Gastroesophageal sphincter (tissue), 4 donors: ENCODE measurements around the gene PPFIA1. TPM values are rescaled to one million over a fixed set of nuclear protein-coding genes. Genes with fewer than 3 reads are reported as not detected.

ENCODE experiments used
- ATAC-seq: fragments of 150-250 bp; one replicate; pipeline ENCODE4 v1.9.1; 2016; ENCODE audit warnings: mild to moderate bottlenecking, moderate library complexity
- H3K27ac ChIP-seq, 4 donors: fragments of 200-600 bp; sonication (generic) in 3 of 4; 1 replicate in 3 of 4; 2 replicates in 1 of 4; pipeline ENCODE4 v1.5.1; 2016 to 2019
- H3K27me3 ChIP-seq: fragments of 200-600 bp; sonication (generic); one replicate; pipeline ENCODE4 v1.5.1; 2019
- H3K36me3 ChIP-seq, 2 donors: fragments of 200-600 bp; sonication (generic); one replicate each; pipeline ENCODE4 v1.5.1; 2019; ENCODE audit warnings: control low read depth in 1 of 2
- H3K4me1 ChIP-seq, 3 donors: fragments of 200-600 bp; sonication (generic); 1 replicate in 2 of 3; 2 replicates in 1 of 3; pipeline ENCODE4 v1.5.1; 2016 to 2019; ENCODE audit warnings: control low read depth in 2 of 3
- H3K4me3 ChIP-seq, 2 donors: fragments of 200-600 bp; sonication (generic); one replicate each; pipeline ENCODE4 v1.5.1; 2019; ENCODE audit warnings: mild to moderate bottlenecking in 1 of 2, moderate library complexity in 1 of 2
- H3K9me3 ChIP-seq, 3 donors: fragments of 200-600 bp; sonication (generic); one replicate each; pipeline ENCODE4 v1.5.1; 2017 to 2019; ENCODE audit warnings: control low read depth in 2 of 3
- EP300 ChIP-seq: sonication (generic); formaldehyde crosslinking; IDR thresholded peaks from one replicate; pipeline ENCODE4 v1.6.1; 2017; ENCODE audit warnings: antibody characterized with exemption, mild to moderate bottlenecking
- POLR2A ChIP-seq, 2 donors: fragments of 450-650 bp; IDR thresholded peaks; one replicate each; pipeline ENCODE4 v1.6.1; 2017; ENCODE audit warnings: antibody characterized with exemption in 2 of 2, mild to moderate bottlenecking in 2 of 2, moderate library complexity in 1 of 2
- POLR2AphosphoS5 ChIP-seq: sonication (generic); formaldehyde crosslinking; IDR thresholded peaks from one replicate; pipeline ENCODE4 v1.6.1; 2017; ENCODE audit warnings: antibody characterized with exemption
- WGBS, 2 donors: methylation state at CpG; one replicate each; pipeline ENCODE4 v1.1.5; 2018; ENCODE audit warnings: low coverage in 1 of 2; 5-methylcytosine and 5-hydroxymethylcytosine counted together
- total RNA-seq, 4 donors: library from RNA; depleted of rRNA; stranded (reverse); fragments of >200 nt; gene quantifications; one replicate each; pipeline ENCODE4 v1.1.0, GENCODE V29; 2016
- TF ChIP-seq, protein P1 (sequence below), 4 experiments: fragments of 200-600 bp in 2 of 4; fragments of 450-650 bp in 2 of 4; sonication (generic) in 1 of 4; IDR thresholded peaks; one replicate each; pipeline ENCODE4 v1.5.1; 2017 to 2019; ENCODE audit warnings: antibody characterized with exemption in 4 of 4, mild to moderate bottlenecking in 2 of 4, moderate library complexity in 2 of 4

Gene PPFIA1
- total RNA-seq, 4 donors from 2014 or later, result 54.3 to 68.8 (median 61.5) TPM

GRCh38 chr11:70420008-70420464 is 149.5 kb downstream of the PPFIA1 start:
- peaks cover 0 to 100% of the 10 kb centered on the region in 2 donors for H3K36me3 ChIP-seq
- no peak overlapping the region for H3K27ac ChIP-seq
- no peak overlapping the region for H3K4me3 ChIP-seq
- 72 to 85% methylated on average over 4 to 7 of the region's 14 CpGs for WGBS, 2 donors
- peaks cover 0 to 2% (median 0%) of the 10 kb centered on the region in 3 donors for H3K4me1 ChIP-seq
- no peak for ATAC-seq
- no peaks in the 10 kb centered on the region for H3K27me3 ChIP-seq
- TF ChIP-seq EP300 (no peak), POLR2AphosphoS5 (no peak)
- H3K9me3 ChIP-seq, result no peaks in the 10 kb centered on the region

DNA sequence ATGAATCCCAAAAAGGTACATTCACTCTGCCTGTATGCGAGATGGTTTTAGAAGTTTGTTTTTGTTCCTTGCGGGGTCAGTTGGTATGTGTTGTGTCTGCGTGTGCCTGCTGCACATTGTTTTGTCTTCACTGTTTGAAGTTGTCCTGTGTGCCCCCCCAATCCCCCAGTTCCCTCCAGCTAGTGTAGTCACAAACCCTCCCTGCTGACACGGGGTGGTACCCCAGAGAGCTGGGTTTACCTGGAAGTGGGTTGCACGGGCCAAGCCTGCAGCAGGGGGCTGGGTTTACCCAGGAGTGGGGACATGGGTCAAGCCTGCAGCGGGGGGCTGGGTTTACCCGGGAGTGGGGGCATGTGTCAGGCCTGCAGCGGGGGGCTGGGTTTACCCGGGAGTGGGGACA is 150.0 kb downstream of the PPFIA1 start:
- Histone ChIP-seq H3K27me3 (no peaks in the 10 kb centered on the region), H3K36me3 (peaks cover 0 to 100% of the 10 kb centered on the region in 2 donors), H3K27ac (no peak overlapping the region), H3K9me3 (no peaks in the 10 kb centered on the region), H3K4me3 (no peak overlapping the region), H3K4me1 (no peaks in the 10 kb centered on the region)
- WGBS, 2 donors, result 77 to 100% methylated on average over 1 to 4 of the region's 9 CpGs
- no peak for ATAC-seq
- no peak for TF ChIP-seq POLR2AphosphoS5
- TF ChIP-seq, protein P1, sequence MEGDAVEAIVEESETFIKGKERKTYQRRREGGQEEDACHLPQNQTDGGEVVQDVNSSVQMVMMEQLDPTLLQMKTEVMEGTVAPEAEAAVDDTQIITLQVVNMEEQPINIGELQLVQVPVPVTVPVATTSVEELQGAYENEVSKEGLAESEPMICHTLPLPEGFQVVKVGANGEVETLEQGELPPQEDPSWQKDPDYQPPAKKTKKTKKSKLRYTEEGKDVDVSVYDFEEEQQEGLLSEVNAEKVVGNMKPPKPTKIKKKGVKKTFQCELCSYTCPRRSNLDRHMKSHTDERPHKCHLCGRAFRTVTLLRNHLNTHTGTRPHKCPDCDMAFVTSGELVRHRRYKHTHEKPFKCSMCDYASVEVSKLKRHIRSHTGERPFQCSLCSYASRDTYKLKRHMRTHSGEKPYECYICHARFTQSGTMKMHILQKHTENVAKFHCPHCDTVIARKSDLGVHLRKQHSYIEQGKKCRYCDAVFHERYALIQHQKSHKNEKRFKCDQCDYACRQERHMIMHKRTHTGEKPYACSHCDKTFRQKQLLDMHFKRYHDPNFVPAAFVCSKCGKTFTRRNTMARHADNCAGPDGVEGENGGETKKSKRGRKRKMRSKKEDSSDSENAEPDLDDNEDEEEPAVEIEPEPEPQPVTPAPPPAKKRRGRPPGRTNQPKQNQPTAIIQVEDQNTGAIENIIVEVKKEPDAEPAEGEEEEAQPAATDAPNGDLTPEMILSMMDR (IDR thresholded peaks at IDR 0.05), result no peak
- TF ChIP-seq EP300, result no peak
- no peak for TF ChIP-seq POLR2A (IDR thresholded peaks at IDR 0.05)

GRCh38 chr11:70421123-70421522 is 150.6 kb downstream of the PPFIA1 start:
- H3K36me3 ChIP-seq, result peaks cover 0 to 100% of the 10 kb centered on the region in 2 donors
- H3K4me3 ChIP-seq, result no peak overlapping the region
- H3K4me1 ChIP-seq, result no peaks in the 10 kb centered on the region
- WGBS, 2 donors, result 88 to 89% methylated on average over 3 to 5 of the region's 13 CpGs
- H3K9me3 ChIP-seq, result no peaks in the 10 kb centered on the region
- no peaks in the 10 kb centered on the region for H3K27me3 ChIP-seq
- H3K27ac ChIP-seq, result no peak overlapping the region
- TF ChIP-seq EP300 (no peak), POLR2AphosphoS5 (no peak)
- TF ChIP-seq, protein P1 (IDR thresholded peaks at IDR 0.05), result no peak
- no peak for ATAC-seq

DNA sequence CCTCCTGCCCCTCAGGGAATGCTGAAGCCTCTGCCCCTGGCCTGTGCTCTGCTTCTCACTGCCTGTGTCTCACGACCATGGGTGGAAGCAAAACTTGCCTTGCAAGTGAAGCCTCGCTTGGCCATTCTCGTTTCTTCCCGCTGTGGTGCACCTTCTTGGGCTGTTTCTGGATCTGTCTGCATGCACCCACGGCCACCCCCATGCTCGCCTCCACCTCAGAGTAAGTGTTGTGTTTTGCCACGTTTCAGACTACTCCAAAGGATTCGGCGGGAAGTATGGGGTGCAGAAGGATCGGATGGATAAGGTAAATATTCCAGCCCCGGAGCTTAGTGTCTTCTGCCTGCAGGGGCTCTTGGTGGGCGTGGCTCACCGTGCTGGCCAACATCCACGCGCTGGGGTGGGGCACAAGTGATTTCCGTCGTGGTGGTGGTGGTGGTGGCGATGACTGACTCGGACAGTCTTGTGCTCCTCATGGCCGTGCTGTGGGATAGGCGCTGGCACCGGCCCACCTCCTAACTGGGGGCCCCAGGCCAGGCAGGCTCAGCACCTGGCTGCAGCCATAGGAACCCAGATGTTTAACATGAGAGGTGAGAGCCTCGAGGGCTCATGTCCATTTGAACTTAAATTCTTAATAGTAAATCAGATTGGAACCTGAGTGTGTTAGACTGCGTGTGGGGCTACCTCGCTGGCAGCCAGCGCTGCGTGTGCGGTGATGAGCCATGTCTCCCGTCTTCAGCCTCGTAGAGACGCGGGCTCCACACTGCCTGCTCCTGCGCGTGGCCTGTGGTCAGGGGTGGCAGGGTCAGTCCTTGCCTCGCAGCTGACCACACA is 152.4 kb downstream of the PPFIA1 start:
- ATAC-seq, result no peak
- H3K27me3 ChIP-seq, result no peaks in the 10 kb centered on the region
- H3K4me1 ChIP-seq, result no peaks in the 10 kb centered on the region
- H3K27ac ChIP-seq, result no peak overlapping the region
- H3K9me3 ChIP-seq, result no peaks in the 10 kb centered on the region
- WGBS, 2 donors, result 85 to 98% methylated on average over 4 to 8 of the region's 35 CpGs
- H3K4me3 ChIP-seq, result no peak overlapping the region
- TF ChIP-seq EP300 (no peak), POLR2AphosphoS5 (no peak), POLR2A (IDR thresholded peaks at IDR 0.05) (no peak)
- TF ChIP-seq, protein P1 (IDR thresholded peaks at IDR 0.05), result no peak
- H3K36me3 ChIP-seq, result peaks cover 0 to 100% of the 10 kb centered on the region in 2 donors

DNA sequence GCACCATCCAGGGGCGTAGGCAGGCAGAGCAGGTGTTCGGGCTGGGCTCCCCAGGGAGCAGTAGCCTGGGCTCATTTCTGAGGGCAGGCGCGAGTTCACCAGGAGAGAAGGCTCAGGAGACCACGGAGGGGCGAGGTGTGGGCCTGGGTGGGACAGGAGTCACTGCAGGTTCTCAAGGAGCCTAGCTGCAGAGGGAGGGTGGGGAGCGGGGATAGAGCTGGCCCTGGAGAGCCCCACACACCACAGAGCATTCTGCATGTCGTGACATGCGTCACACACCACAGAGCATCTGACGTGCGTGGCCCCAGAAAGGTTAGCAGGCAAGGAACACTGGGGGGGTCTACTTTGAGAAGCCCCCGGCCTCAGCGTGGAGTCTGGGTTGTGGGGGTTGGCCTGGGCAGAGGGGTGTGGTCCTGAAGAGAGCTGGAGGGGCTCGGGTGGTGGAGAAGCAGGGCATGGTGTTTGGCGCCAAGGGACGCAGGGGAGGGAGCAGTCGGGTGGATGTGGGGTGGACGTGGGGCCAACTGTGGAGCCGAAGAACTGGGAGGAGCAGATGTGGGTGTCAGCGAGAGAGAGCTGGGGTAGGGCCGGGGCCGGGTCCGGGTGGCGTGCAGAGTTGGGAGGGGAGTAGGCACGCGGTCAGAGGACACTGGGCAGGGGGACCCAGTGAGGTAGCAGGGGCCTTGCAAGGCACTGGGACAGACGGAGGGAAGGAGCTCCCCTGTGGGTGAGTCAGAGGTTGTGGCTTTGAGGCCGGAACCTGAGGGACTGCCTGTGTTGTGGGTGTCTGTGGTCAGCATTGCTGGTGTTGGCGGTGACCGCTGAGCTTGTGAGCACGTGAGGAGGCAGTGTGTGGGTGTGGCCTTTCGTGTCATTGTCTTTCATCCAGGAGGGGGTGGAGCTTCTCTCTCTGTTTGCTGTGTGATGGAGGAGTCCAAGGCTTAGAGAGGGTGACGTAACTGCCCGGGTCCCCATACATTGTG is 153.3 kb downstream of the PPFIA1 start:
- no peaks in the 10 kb centered on the region for H3K4me1 ChIP-seq
- 82 to 89% methylated on average over 13 to 18 of the region's 34 CpGs for WGBS, 2 donors
- TF ChIP-seq EP300, result no peak
- no peak for TF ChIP-seq POLR2A (IDR thresholded peaks at IDR 0.05)
- TF ChIP-seq POLR2AphosphoS5, result no peak
- TF ChIP-seq, protein P1 (IDR thresholded peaks at IDR 0.05), result no peak
- H3K27ac ChIP-seq, result no peak overlapping the region
- H3K9me3 ChIP-seq, result no peaks in the 10 kb centered on the region
- ATAC-seq, result no peak
- no peaks in the 10 kb centered on the region for H3K27me3 ChIP-seq
- no peak overlapping the region for H3K4me3 ChIP-seq
- H3K36me3 ChIP-seq, result peaks cover 0 to 94% of the 10 kb centered on the region in 2 donors
